Measurements from ENCODE around the gene TRMT13. TPM values are rescaled to one million over a fixed set of nuclear protein-coding genes. Genes with fewer than 3 reads are reported as not detected.

Gene TRMT13, protein sequence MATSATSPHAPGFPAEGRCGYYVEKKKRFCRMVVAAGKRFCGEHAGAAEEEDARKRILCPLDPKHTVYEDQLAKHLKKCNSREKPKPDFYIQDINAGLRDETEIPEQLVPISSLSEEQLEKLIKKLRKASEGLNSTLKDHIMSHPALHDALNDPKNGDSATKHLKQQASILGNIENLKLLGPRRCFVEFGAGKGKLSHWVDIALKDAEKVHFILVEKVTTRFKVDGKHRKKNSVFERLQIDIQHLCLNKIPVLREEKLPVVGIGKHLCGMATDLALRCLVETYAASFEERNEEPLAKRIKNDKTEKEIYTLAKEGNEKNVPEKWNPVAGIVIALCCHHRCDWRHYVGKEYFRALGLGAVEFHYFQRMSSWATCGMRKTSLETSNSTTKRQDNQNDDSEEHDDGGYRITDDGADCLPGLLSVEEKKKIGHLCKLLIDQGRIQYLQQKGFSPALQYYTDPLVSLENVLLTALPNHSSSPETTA
- 3.7 to 8.7 TPM (median 7.4 TPM) in 5 replicates for total RNA-seq (2022; extraction: Qiagen RNA extraction; ENCODE audit: low read depth)

DNA sequence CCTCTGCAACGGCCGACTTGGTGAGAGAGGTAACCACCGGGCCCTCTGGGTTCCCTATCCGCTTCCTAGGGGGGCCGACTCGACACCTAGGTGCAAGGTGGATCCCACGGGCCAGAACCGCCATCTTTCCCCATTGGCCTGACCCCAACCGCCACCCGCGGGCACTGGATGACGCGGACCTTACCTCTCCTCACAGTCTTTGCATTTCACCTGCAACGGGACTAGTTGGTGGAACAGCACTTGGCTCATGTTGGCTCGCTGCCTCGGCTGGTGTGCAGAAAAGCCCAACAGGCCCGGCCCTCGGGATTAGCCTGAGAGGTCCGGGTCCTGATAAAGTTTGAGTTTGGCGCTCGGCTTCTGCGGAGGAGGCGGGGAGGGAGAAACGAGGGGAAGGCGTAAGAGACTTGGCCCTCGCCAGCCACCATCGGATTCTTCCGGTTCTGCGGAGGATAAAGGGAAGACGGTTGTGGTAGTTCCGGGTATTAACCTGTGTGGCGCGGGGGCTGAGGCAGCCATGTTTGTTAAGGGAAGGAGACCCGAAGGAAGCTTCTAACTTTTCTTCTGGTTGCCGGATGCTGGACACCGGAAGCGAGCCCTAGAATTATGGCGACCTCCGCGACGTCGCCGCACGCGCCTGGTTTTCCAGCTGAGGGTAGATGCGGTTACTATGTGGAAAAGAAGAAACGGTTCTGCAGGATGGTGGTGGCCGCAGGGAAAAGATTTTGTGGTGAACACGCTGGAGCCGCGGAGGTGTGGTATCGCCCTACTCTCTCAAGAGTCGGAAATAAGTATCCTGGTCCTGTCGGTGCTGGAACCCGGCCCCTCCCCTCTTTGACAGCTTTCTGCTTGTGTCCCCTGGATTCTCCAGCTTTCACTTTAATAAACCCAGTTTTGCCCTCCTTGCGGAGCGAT lies at the start of gene TRMT13, which contains the start of gene SASS6:
TRMT13 (plus strand) TSS at position 598 of the 912 bp plus-strand sequence; CDS start at position 604, 6 bp downstream.
SASS6 (minus strand) TSS at position 365 of the 912 bp plus-strand sequence; CDS start at position 249, 116 bp downstream.

DNA sequence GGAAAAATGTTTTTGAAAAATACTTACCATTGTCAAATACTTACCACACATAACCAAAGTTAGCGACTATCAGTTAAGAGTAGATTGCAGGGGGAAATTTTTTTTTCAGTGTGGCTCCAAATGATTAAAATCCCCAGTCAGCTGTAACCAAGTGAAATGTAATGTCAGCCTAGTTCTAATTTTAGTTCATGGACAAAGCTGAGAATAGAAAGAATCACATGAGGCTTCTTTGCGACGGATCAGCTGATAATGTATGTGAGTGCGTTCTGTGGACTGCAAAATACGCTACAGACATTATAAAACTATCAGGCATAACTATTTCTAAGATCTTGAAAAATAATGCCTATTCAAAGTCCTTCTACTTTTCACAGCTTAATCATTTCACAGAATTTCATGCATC lies 45.1 kb downstream of the TRMT13 start, which contains the start of gene LRRC39:
LRRC39 (minus strand) TSS at position 166 of the 400 bp plus-strand sequence. CDS start 9,740 bp downstream, outside the sequence.

Other genes starting within 250 kb of the TRMT13 start
- 2.1 to 10.5 TPM (median 8.1 TPM) in 5 replicates for gene SLC35A3, start 163.2 kb upstream of the TRMT13 start, total RNA-seq (2022; extraction: Qiagen RNA extraction; ENCODE audit: low read depth)
- gene SASS6, start 233 bp upstream of the TRMT13 start, total RNA-seq (2022; extraction: Qiagen RNA extraction; ENCODE audit: low read depth), result 2.6 to 5.2 TPM (median 4.3 TPM) in 5 replicates
- 0.05 to 0.14 TPM in 2 of 5 replicates, not detected in the others for gene LRRC39, start 45.1 kb downstream of the TRMT13 start, total RNA-seq (2022; extraction: Qiagen RNA extraction; ENCODE audit: low read depth)
- 2.2 to 4.3 TPM (median 3.5 TPM) in 5 replicates for gene DBT, start 116.7 kb downstream of the TRMT13 start, total RNA-seq (2022; extraction: Qiagen RNA extraction; ENCODE audit: low read depth)
- gene RTCA, start 133.1 kb downstream of the TRMT13 start, total RNA-seq (2022; extraction: Qiagen RNA extraction; ENCODE audit: low read depth), result 17.1 to 23.0 TPM (median 19.8 TPM) in 5 replicates
- gene CDC14A, start 219.3 kb downstream of the TRMT13 start, total RNA-seq (2022; extraction: Qiagen RNA extraction; ENCODE audit: low read depth), result 1.9 to 3.1 TPM (median 2.7 TPM) in 5 replicates

Measured in A549 treated with RU486 at 1 μM for 4 hours (cell line).